Measurements from ENCODE around the gene MORN4.
A peak's percentile ranks its signal among the peaks of the same experiment; 100 is the strongest.

The MORN4 gene

DNA sequence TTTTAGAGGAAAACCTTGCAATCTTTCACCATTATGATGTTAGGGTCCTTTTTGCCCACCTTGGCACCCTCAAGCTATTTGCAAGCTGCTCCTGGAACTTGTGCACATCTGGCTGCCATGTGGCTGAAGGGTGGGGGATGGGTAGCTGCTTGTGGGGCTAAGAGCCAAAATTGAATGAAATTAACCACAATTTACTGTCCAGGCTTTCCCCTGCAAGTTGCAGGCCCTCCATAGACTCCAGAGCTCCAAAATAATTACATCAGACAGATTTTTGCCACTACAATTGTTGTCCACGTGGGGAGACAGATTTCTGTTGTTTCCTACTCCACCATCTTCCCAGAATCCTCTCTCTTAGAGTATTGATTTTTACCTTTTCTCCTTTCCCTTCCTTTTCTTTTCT lies 26.3 kb upstream of the MORN4 start:
- Histone ChIP-seq H3K4me3 (ENCODE audit: low read depth, low read length) (no peak overlapping the region), H3K36me3 (ENCODE audit: control insufficient read depth in 2 of 2, insufficient read depth in 1 of 2, low read length in 2 of 2) (peaks cover 49 to 71% of the 10 kb centered on the region in 2 experiments), H3K9me3 (ENCODE audit: control insufficient read depth, insufficient read depth, low read depth, low read length) (no peaks in the 10 kb centered on the region), H3K4me1 (ENCODE audit: control insufficient read depth, insufficient read depth, low read length) (0 out of 2 replicates have a peak, but pooled peaks cover 3% of the 10 kb centered on the region), H3K27ac (ENCODE audit: extremely low read depth, low read depth, low read length) (no peak overlapping the region)
- TF ChIP-seq KLF8 (tag by site-specific recombination; IDR thresholded peaks at IDR 0.05) = no peak
- peak; percentile 43; the same call in 1 of the 2 replicates for TF ChIP-seq PRDM1 (tag by site-specific recombination; IDR thresholded peaks at IDR 0.05)
- TF ChIP-seq ZNF707 (tag by site-specific recombination; IDR thresholded peaks at IDR 0.05) = no peak
- POLR2A ChIA-PET = interaction anchor here (0.7 kb wide), 1 partner anchor 168 kb away, joined by 3 read pairs; no protein-coding TSS in a partner anchor
- CTCF ChIA-PET = interaction anchor here (0.6 kb wide), 2 partner anchors 18 to 55 kb away, joined by 3 read pairs; no protein-coding TSS in a partner anchor

DNA sequence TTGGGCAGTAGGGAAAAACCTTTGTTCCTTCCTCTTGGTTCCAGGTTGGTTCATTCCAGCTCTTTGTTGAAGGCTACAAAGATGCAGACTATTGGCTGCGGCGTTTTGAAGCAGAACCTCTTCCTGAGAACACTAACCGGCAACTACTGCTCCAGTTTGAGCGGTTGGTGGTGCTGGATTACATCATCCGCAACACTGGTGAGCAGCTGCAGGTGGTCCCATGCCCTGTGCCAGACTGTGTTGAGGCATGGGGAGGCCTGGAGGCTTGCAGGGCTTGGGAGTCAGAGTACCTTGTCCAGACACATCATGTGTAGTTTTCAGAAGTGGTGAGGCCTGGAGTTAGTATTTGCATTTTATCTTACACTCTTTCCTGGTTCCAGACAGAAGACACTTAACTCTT lies 23.5 kb upstream of the MORN4 start:
- CTCF ChIA-PET = no interaction called here
- Histone ChIP-seq H3K4me1 (ENCODE audit: control insufficient read depth, insufficient read depth, low read length) (0 out of 2 replicates have a peak, but pooled peaks cover 3% of the 10 kb centered on the region), H3K27ac (ENCODE audit: extremely low read depth, low read depth, low read length) (no peak overlapping the region), H3K36me3 (ENCODE audit: control insufficient read depth in 2 of 2, insufficient read depth in 1 of 2, low read length in 2 of 2) (peaks cover 39 to 75% of the 10 kb centered on the region in 2 experiments), H3K4me3 (ENCODE audit: low read depth, low read length) (no peak overlapping the region), H3K9me3 (ENCODE audit: control insufficient read depth, insufficient read depth, low read depth, low read length) (no peaks in the 10 kb centered on the region)
- TF ChIP-seq ZNF624 (tag by site-specific recombination; IDR thresholded peaks at IDR 0.05) (no peak), ZNF791 (tag by site-specific recombination; IDR thresholded peaks at IDR 0.05) (no peak), ZNF777 (tag by site-specific recombination; IDR thresholded peaks at IDR 0.05; ENCODE audit: borderline replicate concordance) (no peak), SCRT2 (tag by site-specific recombination; IDR thresholded peaks at IDR 0.05) (0 out of 2 replicates have a peak, but pooled peaks have one; percentile 12), ZIC2 (tag by site-specific recombination; IDR thresholded peaks at IDR 0.05) (peak; percentile 88), ZBTB17 (tag by site-specific recombination; IDR thresholded peaks at IDR 0.05) (no peak), GLIS1 (tag by site-specific recombination; IDR thresholded peaks at IDR 0.05) (peak; percentile 26; the same call in 1 of the 2 replicates)
- TF ChIP-seq, protein P1, sequence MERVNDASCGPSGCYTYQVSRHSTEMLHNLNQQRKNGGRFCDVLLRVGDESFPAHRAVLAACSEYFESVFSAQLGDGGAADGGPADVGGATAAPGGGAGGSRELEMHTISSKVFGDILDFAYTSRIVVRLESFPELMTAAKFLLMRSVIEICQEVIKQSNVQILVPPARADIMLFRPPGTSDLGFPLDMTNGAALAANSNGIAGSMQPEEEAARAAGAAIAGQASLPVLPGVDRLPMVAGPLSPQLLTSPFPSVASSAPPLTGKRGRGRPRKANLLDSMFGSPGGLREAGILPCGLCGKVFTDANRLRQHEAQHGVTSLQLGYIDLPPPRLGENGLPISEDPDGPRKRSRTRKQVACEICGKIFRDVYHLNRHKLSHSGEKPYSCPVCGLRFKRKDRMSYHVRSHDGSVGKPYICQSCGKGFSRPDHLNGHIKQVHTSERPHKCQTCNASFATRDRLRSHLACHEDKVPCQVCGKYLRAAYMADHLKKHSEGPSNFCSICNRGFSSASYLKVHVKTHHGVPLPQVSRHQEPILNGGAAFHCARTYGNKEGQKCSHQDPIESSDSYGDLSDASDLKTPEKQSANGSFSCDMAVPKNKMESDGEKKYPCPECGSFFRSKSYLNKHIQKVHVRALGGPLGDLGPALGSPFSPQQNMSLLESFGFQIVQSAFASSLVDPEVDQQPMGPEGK (tag by site-specific recombination; IDR thresholded peaks at IDR 0.05) = no peak
- TF ChIP-seq, protein P2, sequence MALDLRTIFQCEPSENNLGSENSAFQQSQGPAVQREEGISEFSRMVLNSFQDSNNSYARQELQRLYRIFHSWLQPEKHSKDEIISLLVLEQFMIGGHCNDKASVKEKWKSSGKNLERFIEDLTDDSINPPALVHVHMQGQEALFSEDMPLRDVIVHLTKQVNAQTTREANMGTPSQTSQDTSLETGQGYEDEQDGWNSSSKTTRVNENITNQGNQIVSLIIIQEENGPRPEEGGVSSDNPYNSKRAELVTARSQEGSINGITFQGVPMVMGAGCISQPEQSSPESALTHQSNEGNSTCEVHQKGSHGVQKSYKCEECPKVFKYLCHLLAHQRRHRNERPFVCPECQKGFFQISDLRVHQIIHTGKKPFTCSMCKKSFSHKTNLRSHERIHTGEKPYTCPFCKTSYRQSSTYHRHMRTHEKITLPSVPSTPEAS (tag by site-specific recombination; IDR thresholded peaks at IDR 0.05) = no peak
- TF ChIP-seq, protein P3, sequence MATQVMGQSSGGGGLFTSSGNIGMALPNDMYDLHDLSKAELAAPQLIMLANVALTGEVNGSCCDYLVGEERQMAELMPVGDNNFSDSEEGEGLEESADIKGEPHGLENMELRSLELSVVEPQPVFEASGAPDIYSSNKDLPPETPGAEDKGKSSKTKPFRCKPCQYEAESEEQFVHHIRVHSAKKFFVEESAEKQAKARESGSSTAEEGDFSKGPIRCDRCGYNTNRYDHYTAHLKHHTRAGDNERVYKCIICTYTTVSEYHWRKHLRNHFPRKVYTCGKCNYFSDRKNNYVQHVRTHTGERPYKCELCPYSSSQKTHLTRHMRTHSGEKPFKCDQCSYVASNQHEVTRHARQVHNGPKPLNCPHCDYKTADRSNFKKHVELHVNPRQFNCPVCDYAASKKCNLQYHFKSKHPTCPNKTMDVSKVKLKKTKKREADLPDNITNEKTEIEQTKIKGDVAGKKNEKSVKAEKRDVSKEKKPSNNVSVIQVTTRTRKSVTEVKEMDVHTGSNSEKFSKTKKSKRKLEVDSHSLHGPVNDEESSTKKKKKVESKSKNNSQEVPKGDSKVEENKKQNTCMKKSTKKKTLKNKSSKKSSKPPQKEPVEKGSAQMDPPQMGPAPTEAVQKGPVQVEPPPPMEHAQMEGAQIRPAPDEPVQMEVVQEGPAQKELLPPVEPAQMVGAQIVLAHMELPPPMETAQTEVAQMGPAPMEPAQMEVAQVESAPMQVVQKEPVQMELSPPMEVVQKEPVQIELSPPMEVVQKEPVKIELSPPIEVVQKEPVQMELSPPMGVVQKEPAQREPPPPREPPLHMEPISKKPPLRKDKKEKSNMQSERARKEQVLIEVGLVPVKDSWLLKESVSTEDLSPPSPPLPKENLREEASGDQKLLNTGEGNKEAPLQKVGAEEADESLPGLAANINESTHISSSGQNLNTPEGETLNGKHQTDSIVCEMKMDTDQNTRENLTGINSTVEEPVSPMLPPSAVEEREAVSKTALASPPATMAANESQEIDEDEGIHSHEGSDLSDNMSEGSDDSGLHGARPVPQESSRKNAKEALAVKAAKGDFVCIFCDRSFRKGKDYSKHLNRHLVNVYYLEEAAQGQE (tag by site-specific recombination; IDR thresholded peaks at IDR 0.05) = no peak
- TF ChIP-seq, protein P4, sequence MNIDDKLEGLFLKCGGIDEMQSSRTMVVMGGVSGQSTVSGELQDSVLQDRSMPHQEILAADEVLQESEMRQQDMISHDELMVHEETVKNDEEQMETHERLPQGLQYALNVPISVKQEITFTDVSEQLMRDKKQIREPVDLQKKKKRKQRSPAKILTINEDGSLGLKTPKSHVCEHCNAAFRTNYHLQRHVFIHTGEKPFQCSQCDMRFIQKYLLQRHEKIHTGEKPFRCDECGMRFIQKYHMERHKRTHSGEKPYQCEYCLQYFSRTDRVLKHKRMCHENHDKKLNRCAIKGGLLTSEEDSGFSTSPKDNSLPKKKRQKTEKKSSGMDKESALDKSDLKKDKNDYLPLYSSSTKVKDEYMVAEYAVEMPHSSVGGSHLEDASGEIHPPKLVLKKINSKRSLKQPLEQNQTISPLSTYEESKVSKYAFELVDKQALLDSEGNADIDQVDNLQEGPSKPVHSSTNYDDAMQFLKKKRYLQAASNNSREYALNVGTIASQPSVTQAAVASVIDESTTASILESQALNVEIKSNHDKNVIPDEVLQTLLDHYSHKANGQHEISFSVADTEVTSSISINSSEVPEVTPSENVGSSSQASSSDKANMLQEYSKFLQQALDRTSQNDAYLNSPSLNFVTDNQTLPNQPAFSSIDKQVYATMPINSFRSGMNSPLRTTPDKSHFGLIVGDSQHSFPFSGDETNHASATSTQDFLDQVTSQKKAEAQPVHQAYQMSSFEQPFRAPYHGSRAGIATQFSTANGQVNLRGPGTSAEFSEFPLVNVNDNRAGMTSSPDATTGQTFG (tag by site-specific recombination; IDR thresholded peaks at IDR 0.05; ENCODE audit: borderline replicate concordance) = no peak
- POLR2A ChIA-PET = no interaction called here
